GM12878 (cell line): ENCODE results near the gene SIN3A. TPM values are rescaled to one million over a fixed set of nuclear protein-coding genes. Genes with fewer than 3 reads are reported as not detected.
A peak's percentile ranks its signal among the peaks of the same experiment; 100 is the strongest.

Experiments
- ATAC-seq: fragments of 200-7000 bp; cut with Tn5 transposase; 3 replicates; pipeline ENCODE4 v1.9.1; 2020; ENCODE audit warnings: mild to moderate bottlenecking, moderate library complexity
- BruUV-seq: library from RNA; stranded (reverse); fragments of 400-500 nt; replicated peaks from 2 replicates; lab custom pipeline; 2021; lab: Mats Ljungman, UMichigan
- CTCF ChIA-PET: fragments of 300-600 bp; sonication (Branson Sonifier 250); formaldehyde crosslinking; extraction: SDS; loops from one replicate; lab custom pipeline; 2021; ENCODE audit warnings: inconsistent platforms; lab: Yijun Ruan, JAX
- POLR2A ChIA-PET: fragments of 350-600 bp; formaldehyde crosslinking; extraction: SDS; loops from one replicate; lab custom pipeline; 2021; ENCODE audit warnings: inconsistent platforms; lab: Charles Lee
- RAD21 ChIA-PET: fragments of 300-600 bp; sonication (Branson Sonifier 250); formaldehyde crosslinking; loops from one replicate; lab custom pipeline; 2023; ENCODE audit warnings: antibody characterized with exemption; ENCODE audit not compliant: unreplicated experiment; lab: Charles Lee
- SMC1A ChIA-PET: fragments of 300-600 bp; sonication (Branson Sonifier 250); formaldehyde crosslinking; loops from one replicate; lab custom pipeline; 2023; ENCODE audit not compliant: unreplicated experiment, uncharacterized antibody; lab: Charles Lee
- DNase-seq: peaks from one replicate; pipeline ENCODE4 v3.0.0-alpha.2; 2011; ENCODE audit warnings: low read depth, low spot score
- FAIRE-seq: peaks from 3 replicates; lab custom pipeline; 2011; peaks lifted over from hg19 to GRCh38; lab: Jason Lieb, UNC
- H2AFZ ChIP-seq: 2 replicates; pipeline ENCODE4 v1.6.0; 2011; ENCODE audit warnings: low read depth, low read length, control low read depth; ENCODE audit not compliant: control insufficient read depth
- H3K27ac ChIP-seq: 2 replicates; pipeline ENCODE4 v1.5.1; 2011; ENCODE audit warnings: control low read depth; ENCODE audit not compliant: control insufficient read depth, insufficient read depth
- H3K27me3 ChIP-seq, 2 experiments: replicated peaks in 1 of 2; 2 replicates each; pipeline versions ENCODE4 v1.6.0 to v1.6.1; 2011; ENCODE audit warnings: low read length in 1 of 2; ENCODE audit not compliant: control insufficient read depth in 2 of 2, insufficient read depth in 2 of 2
- H3K36me3 ChIP-seq, 2 experiments: 2 replicates each; pipeline ENCODE4 v1.5.1; 2011; ENCODE audit warnings: low read length in 1 of 2; ENCODE audit not compliant: control insufficient read depth in 2 of 2, insufficient read depth in 2 of 2
- H3K4me1 ChIP-seq: 2 replicates; pipeline ENCODE4 v1.6.1; 2011; ENCODE audit warnings: mild to moderate bottlenecking, low read length, moderate library complexity, mixed read lengths; ENCODE audit not compliant: control insufficient read depth, insufficient read depth
- H3K4me2 ChIP-seq: 2 replicates; pipeline ENCODE4 v1.6.0; 2011; ENCODE audit warnings: control low read depth; ENCODE audit not compliant: control insufficient read depth, insufficient read depth
- H3K4me3 ChIP-seq: fragments of 200-600 bp; sonication (generic); 2 replicates; pipeline ENCODE4 v1.5.1; 2016
- H3K79me2 ChIP-seq: 2 replicates; pipeline ENCODE4 v1.6.0; 2011; ENCODE audit warnings: low read length; ENCODE audit not compliant: control insufficient read depth, insufficient read depth
- H3K9ac ChIP-seq: 2 replicates; pipeline ENCODE4 v1.8.0; 2011; ENCODE audit warnings: low read length, control low read depth, mixed read lengths; ENCODE audit not compliant: control insufficient read depth, insufficient read depth
- H3K9me3 ChIP-seq: replicated peaks from 3 replicates; pipeline ENCODE4 v1.5.1; 2011; ENCODE audit warnings: mild to moderate bottlenecking, low read length; ENCODE audit not compliant: control insufficient read depth, insufficient read depth
- H4K20me1 ChIP-seq: 2 replicates; pipeline ENCODE4 v1.6.0; 2011; ENCODE audit not compliant: control insufficient read depth, insufficient read depth
- EED ChIP-seq: sonication (generic); IDR thresholded peaks from 2 replicates; pipeline ENCODE4 v1.6.1; 2016; ENCODE audit warnings: antibody characterized with exemption, low read depth
- EP300 ChIP-seq, 2 experiments: fragments of 150-350 bp in 1 of 2; IDR thresholded peaks; 2 replicates each; pipeline ENCODE4 v1.6.1; 2011 to 2012; ENCODE audit warnings: low read depth in 2 of 2, low read length in 2 of 2, borderline replicate concordance in 1 of 2, improper control_type of control experiment in 1 of 2, inconsistent platforms in 1 of 2; ENCODE audit not compliant: control insufficient read depth in 1 of 2
- HDAC2 ChIP-seq: fragments of 200-600 bp; sonication (generic); IDR thresholded peaks from 2 replicates; pipeline ENCODE4 v1.6.1; 2017
- NRF1 ChIP-seq: conservative IDR thresholded peaks from 2 replicates; pipeline ENCODE4 v1.6.1; 2011; ENCODE audit warnings: mild to moderate bottlenecking, low read depth, low read length, improper control_type of control experiment
- POLR2A ChIP-seq: IDR thresholded peaks from 2 replicates; pipeline ENCODE4 v1.6.1; 2011; ENCODE audit warnings: low read depth, mild to moderate bottlenecking, low read length
- RAD21 ChIP-seq: IDR thresholded peaks from 2 replicates; pipeline ENCODE4 v1.6.1; 2011; ENCODE audit warnings: mild to moderate bottlenecking, low read depth, low read length, moderate library complexity; ENCODE audit not compliant: insufficient read depth
- SRF ChIP-seq, 2 experiments: IDR thresholded peaks; 2 replicates each; pipeline ENCODE4 v1.6.1; 2011; ENCODE audit warnings: low read depth in 2 of 2, low read length in 2 of 2, mild to moderate bottlenecking in 1 of 2, moderate library complexity in 1 of 2
- ZNF217 ChIP-seq: fragments of 450-650 bp; IDR thresholded peaks from 2 replicates; pipeline ENCODE4 v1.6.1; 2017; ENCODE audit warnings: antibody characterized with exemption, mild to moderate bottlenecking
- WGBS: methylation state at CpG from one replicate; pipeline ENCODE4 v1.1.6; 2016; ENCODE audit warnings: low lambda C conversion rate; ENCODE audit not compliant: insufficient replicate concordance, insufficient coverage; ENCODE audit errors: missing lambda C conversion rate; 5-methylcytosine and 5-hydroxymethylcytosine counted together
- in situ Hi-C: fragments of 300-500 bp; cut with MboI; formaldehyde crosslinking; loops from 9 replicates; pipeline ENCODE4 v1.14.3; 2018; ENCODE audit warnings: mixed read lengths
- intact Hi-C: fragments of 100-400 bp; cut with micrococcal nuclease; formaldehyde crosslinking; loops from one replicate; pipeline ENCODE4 v1.14.2; 2022; ENCODE audit not compliant: unreplicated experiment
- polyA plus RNA-seq, 11 experiments: library from polyadenylated mRNA; depleted of rRNA in 4 of 11; unstranded in 6 of 11; stranded (reverse) in 5 of 11; fragments of >200 nt; fragmentation: Nextera tagmentation in 4 of 11; fragmentation: Illumina TruSeq in 1 of 11; extraction: Ambion mirVana in 4 of 11; extraction: Trizol in 1 of 11; gene quantifications; 1 replicate in 1 of 11; 2 replicates in 10 of 11; pipeline versions ENCODE4 v1.2.1 to v1.2.3, GENCODE V29; 2011 to 2016; ENCODE audit warnings: inconsistent platforms in 2 of 11, missing spikeins in 2 of 11, low read depth in 1 of 11
- total RNA-seq, 4 experiments: library from RNA; depleted of rRNA in 3 of 4; stranded (reverse); fragments of >200 nt in 3 of 4; fragmentation: Illumina TruSeq in 1 of 4; extraction: Trizol in 1 of 4; gene quantifications; 2 replicates each; pipeline versions ENCODE4 v1.2.1 to v1.2.3, GENCODE V29; 2013 to 2021
- TF ChIP-seq, protein P1 (sequence below): fragments of 450-650 bp; formaldehyde crosslinking; IDR thresholded peaks from 2 replicates; pipeline ENCODE4 v1.4.0; 2020; ENCODE audit warnings: mild to moderate bottlenecking, moderate library complexity
- TF ChIP-seq, protein P2 (sequence below): IDR thresholded peaks from 2 replicates; pipeline ENCODE4 v1.6.1; 2012; ENCODE audit warnings: mild to moderate bottlenecking, low read depth, low read length

SIN3A gene
- total and polyA plus RNA-seq, 10 of the 15 experiments (the other 5 are each of a cell fraction or from before 2014, with no cell fraction given), result 6.4 to 62.2 (median 29.2) TPM

DNA sequence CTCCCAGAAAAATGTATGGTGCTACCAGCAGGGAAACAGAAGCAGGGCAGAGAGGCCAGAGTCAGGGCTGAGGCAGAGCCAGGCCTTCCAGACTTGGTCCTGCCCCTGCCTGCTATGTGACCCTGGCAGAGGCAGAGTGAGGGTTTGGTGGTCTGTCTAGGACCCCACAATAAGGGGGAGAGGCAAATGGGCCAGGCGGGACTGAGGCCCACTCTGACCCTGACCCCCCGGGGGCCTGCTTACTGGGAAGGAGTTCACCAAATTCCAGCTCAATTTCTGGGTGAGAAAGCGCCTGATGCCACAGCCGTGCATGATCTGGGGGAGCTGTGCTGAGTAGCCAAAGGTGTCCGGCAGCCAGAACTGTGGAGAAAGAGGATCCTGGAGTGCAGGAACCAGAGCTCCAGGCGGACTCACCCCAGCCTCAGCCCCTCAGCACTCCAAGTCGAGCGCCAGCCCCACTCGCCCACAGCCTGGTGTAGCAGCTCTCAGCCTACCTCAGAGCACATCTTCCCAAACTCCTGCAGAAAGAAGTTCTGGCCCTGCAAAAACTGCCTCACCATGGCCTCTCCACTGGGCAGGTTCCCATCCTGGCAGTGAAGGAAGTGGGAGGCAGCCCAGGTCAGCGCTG is 90.0 kb downstream of the SIN3A start:
- intact Hi-C loops (no loop called here), in situ Hi-C loops (no loop called here)
- no peak for ATAC-seq
- no peaks in the 10 kb centered on the region for H3K9me3 ChIP-seq
- no peaks in the 10 kb centered on the region for H3K4me1 ChIP-seq
- no peak overlapping the region for H3K4me2 ChIP-seq
- peaks cover 0 to 8% of the 10 kb centered on the region in 2 experiments; a peak in 3 of 4 replicates for H3K36me3 ChIP-seq
- TF ChIP-seq POLR2A, result peak; percentile 24; the same call in 1 of the 2 replicates
- no peak for TF ChIP-seq NRF1
- POLR2A ChIA-PET, result no interaction called here
- H3K79me2 ChIP-seq, result no peaks in the 10 kb centered on the region
- WGBS, result 97% methylated on average over 10 of the region's 10 CpGs
- CTCF ChIA-PET, result no interaction called here
- SMC1A ChIA-PET, result no interaction called here
- H3K9ac ChIP-seq, result no peak overlapping the region
- no peaks in the 10 kb centered on the region for H3K27me3 ChIP-seq
- H3K27ac ChIP-seq, result no peak overlapping the region
- no peak for DNase-seq
- H4K20me1 ChIP-seq, result no peaks in the 10 kb centered on the region
- no peak overlapping the region for H2AFZ ChIP-seq
- no peak for FAIRE-seq
- RAD21 ChIA-PET, result no interaction called here
- no TSS peak for BruUV-seq
- no peak overlapping the region for H3K4me3 ChIP-seq

DNA sequence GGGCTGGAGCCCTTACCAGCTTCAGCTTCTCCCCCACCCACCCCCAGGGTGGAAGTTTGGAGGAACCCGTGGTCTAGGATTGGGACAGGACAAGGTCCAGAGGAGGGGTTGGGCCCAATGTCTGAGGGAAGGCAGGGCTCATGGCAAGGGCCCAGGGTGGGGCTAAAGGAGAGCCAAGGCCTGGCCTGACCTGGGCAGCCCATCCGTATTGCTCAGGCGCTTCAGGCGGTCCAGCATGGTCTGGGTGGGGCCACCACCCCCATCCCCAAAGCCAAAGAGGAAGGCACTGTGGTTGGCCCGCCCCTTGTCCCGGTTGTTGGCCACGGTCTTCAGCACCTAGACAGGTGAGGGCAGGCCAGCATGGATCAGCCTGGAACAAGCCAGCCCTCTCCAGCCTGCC is 90.6 kb downstream of the SIN3A start:
- in situ Hi-C loops (no loop called here), intact Hi-C loops (no loop called here)
- ChIA-PET SMC1A (no interaction called here), POLR2A (no interaction called here), CTCF (interaction anchor here (0.6 kb wide), 1 partner anchor 458 kb away, joined by 3 read pairs; no protein-coding TSS in a partner anchor), RAD21 (no interaction called here)
- no peak for DNase-seq
- BruUV-seq, result no TSS peak
- no peaks in the 10 kb centered on the region for H3K9me3 ChIP-seq
- no peak for ATAC-seq
- no peaks in the 10 kb centered on the region for H4K20me1 ChIP-seq
- FAIRE-seq, result no peak
- H3K4me1 ChIP-seq, result no peaks in the 10 kb centered on the region
- no peak overlapping the region for H3K4me2 ChIP-seq
- no peak overlapping the region for H3K4me3 ChIP-seq
- H3K9ac ChIP-seq, result no peak overlapping the region
- no peak overlapping the region for H3K27ac ChIP-seq
- H2AFZ ChIP-seq, result no peak overlapping the region
- H3K27me3 ChIP-seq, result no peaks in the 10 kb centered on the region
- no peaks in the 10 kb centered on the region for H3K79me2 ChIP-seq
- H3K36me3 ChIP-seq, result peaks cover 0 to 7% of the 10 kb centered on the region in 2 experiments; a peak in 3 of 4 replicates
- 87% methylated on average over 7 of the region's 7 CpGs for WGBS
- TF ChIP-seq POLR2A (no peak), HDAC2 (no peak), RAD21 (no peak), SRF (IDR thresholded peaks at IDR 0.05; ENCODE audit: low read depth in 2 of 2, low read length in 2 of 2) (no peak), EED (no peak), NRF1 (no peak), ZNF217 (no peak), EP300 (IDR thresholded peaks at IDR 0.05; ENCODE audit: borderline replicate concordance in 1 of 2, control insufficient read depth in 1 of 2, low read depth in 2 of 2, low read length in 2 of 2) (no peak)
- TF ChIP-seq, protein P1, sequence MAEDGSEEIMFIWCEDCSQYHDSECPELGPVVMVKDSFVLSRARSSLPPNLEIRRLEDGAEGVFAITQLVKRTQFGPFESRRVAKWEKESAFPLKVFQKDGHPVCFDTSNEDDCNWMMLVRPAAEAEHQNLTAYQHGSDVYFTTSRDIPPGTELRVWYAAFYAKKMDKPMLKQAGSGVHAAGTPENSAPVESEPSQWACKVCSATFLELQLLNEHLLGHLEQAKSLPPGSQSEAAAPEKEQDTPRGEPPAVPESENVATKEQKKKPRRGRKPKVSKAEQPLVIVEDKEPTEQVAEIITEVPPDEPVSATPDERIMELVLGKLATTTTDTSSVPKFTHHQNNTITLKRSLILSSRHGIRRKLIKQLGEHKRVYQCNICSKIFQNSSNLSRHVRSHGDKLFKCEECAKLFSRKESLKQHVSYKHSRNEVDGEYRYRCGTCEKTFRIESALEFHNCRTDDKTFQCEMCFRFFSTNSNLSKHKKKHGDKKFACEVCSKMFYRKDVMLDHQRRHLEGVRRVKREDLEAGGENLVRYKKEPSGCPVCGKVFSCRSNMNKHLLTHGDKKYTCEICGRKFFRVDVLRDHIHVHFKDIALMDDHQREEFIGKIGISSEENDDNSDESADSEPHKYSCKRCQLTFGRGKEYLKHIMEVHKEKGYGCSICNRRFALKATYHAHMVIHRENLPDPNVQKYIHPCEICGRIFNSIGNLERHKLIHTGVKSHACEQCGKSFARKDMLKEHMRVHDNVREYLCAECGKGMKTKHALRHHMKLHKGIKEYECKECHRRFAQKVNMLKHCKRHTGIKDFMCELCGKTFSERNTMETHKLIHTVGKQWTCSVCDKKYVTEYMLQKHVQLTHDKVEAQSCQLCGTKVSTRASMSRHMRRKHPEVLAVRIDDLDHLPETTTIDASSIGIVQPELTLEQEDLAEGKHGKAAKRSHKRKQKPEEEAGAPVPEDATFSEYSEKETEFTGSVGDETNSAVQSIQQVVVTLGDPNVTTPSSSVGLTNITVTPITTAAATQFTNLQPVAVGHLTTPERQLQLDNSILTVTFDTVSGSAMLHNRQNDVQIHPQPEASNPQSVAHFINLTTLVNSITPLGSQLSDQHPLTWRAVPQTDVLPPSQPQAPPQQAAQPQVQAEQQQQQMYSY (CRISPR knock-in tag), result no peak
- TF ChIP-seq, protein P2, sequence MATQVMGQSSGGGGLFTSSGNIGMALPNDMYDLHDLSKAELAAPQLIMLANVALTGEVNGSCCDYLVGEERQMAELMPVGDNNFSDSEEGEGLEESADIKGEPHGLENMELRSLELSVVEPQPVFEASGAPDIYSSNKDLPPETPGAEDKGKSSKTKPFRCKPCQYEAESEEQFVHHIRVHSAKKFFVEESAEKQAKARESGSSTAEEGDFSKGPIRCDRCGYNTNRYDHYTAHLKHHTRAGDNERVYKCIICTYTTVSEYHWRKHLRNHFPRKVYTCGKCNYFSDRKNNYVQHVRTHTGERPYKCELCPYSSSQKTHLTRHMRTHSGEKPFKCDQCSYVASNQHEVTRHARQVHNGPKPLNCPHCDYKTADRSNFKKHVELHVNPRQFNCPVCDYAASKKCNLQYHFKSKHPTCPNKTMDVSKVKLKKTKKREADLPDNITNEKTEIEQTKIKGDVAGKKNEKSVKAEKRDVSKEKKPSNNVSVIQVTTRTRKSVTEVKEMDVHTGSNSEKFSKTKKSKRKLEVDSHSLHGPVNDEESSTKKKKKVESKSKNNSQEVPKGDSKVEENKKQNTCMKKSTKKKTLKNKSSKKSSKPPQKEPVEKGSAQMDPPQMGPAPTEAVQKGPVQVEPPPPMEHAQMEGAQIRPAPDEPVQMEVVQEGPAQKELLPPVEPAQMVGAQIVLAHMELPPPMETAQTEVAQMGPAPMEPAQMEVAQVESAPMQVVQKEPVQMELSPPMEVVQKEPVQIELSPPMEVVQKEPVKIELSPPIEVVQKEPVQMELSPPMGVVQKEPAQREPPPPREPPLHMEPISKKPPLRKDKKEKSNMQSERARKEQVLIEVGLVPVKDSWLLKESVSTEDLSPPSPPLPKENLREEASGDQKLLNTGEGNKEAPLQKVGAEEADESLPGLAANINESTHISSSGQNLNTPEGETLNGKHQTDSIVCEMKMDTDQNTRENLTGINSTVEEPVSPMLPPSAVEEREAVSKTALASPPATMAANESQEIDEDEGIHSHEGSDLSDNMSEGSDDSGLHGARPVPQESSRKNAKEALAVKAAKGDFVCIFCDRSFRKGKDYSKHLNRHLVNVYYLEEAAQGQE, result no peak
